ENCODE results near the gene S100A4.

Gene S100A4

GRCh38 chr1:153547560-153548551 lies 2.2 kb upstream of the S100A4 start:
- DNase-seq (ENCODE audit: low spot score) = no peak

- no peak for DNase-seq (ENCODE audit: low spot score)
Measured at GRCh38 chr1:153546796-153547559, 1.4 kb upstream of the S100A4 start.

GRCh38 chr1:153546371-153546770 lies 765 bp upstream of the S100A4 start:
- no peak for DNase-seq (ENCODE audit: low spot score)

GRCh38 chr1:153544453-153545066 lies 1.0 kb downstream of the S100A4 start:
- no peak for DNase-seq (ENCODE audit: low spot score)

- no peak for DNase-seq (ENCODE audit: low spot score)
Measured at GRCh38 chr1:153543736-153544135, 1.9 kb downstream of the S100A4 start.

- DNase-seq (ENCODE audit: low spot score) = no peak
Measured at GRCh38 chr1:153542956-153543711, 2.5 kb downstream of the S100A4 start.

- DNase-seq (ENCODE audit: low spot score) = no peak
Measured at GRCh38 chr1:153541641-153542590, 3.7 kb downstream of the S100A4 start.

GRCh38 chr1:153540394-153541361 lies 4.9 kb downstream of the S100A4 start, which contains the start of gene S100A5:
S100A5 (minus strand) TSS chr1:153540934; CDS start chr1:153540191, 743 bp downstream.
- DNase-seq (ENCODE audit: low spot score) = no peak

GRCh38 chr1:153539395-153540093 lies 6.1 kb downstream of the S100A4 start:
- no peak for DNase-seq (ENCODE audit: low spot score)

GRCh38 chr1:153538315-153538821 lies 7.2 kb downstream of the S100A4 start:
- DNase-seq (ENCODE audit: low spot score) = no peak

- DNase-seq (ENCODE audit: low spot score) = no peak
Measured at GRCh38 chr1:153537376-153537730, 8.3 kb downstream of the S100A4 start.

GRCh38 chr1:153536671-153537375 lies 8.8 kb downstream of the S100A4 start:
- no peak for DNase-seq (ENCODE audit: low spot score)

GRCh38 chr1:153536012-153536670 lies 9.5 kb downstream of the S100A4 start:
- peak; percentile 64 for DNase-seq (ENCODE audit: low spot score)

- DNase-seq (ENCODE audit: low spot score) = peak; percentile 44
Measured at GRCh38 chr1:153535242-153536011, 10.2 kb downstream of the S100A4 start, which contains the start of gene S100A6. S100A6 (minus strand) TSS chr1:153535991; CDS start chr1:153535339, 652 bp downstream.

GRCh38 chr1:153534925-153535241 lies 10.7 kb downstream of the S100A4 start:
- DNase-seq (ENCODE audit: low spot score) = no peak

- DNase-seq (ENCODE audit: low spot score) = no peak
Measured at GRCh38 chr1:153534226-153534924, 11.2 kb downstream of the S100A4 start.

Data from globus pallidus (tissue), 1 donor.